GM12878 (cell line): Measurements from ENCODE around the gene XRCC6. TPM values are rescaled to one million over a fixed set of nuclear protein-coding genes. Genes with fewer than 3 reads are reported as not detected.

Experiments used
- ATAC-seq: fragments of 200-7000 bp; cut with Tn5 transposase; 3 replicates; pipeline ENCODE4 v1.9.1; 2020; ENCODE audit warnings: mild to moderate bottlenecking, moderate library complexity
- BruUV-seq: library from RNA; stranded (reverse); fragments of 400-500 nt; replicated peaks from 2 replicates; lab custom pipeline; 2021; lab: Mats Ljungman, UMichigan
- CTCF ChIA-PET: fragments of 300-600 bp; sonication (Branson Sonifier 250); formaldehyde crosslinking; extraction: SDS; loops from one replicate; lab custom pipeline; 2021; ENCODE audit warnings: inconsistent platforms; lab: Yijun Ruan, JAX
- POLR2A ChIA-PET: fragments of 350-600 bp; formaldehyde crosslinking; extraction: SDS; loops from one replicate; lab custom pipeline; 2021; ENCODE audit warnings: inconsistent platforms; lab: Charles Lee
- RAD21 ChIA-PET: fragments of 300-600 bp; sonication (Branson Sonifier 250); formaldehyde crosslinking; loops from one replicate; lab custom pipeline; 2023; ENCODE audit warnings: antibody characterized with exemption; ENCODE audit not compliant: unreplicated experiment; lab: Charles Lee
- SMC1A ChIA-PET: fragments of 300-600 bp; sonication (Branson Sonifier 250); formaldehyde crosslinking; loops from one replicate; lab custom pipeline; 2023; ENCODE audit not compliant: unreplicated experiment, uncharacterized antibody; lab: Charles Lee
- DNase-seq: peaks from one replicate; pipeline ENCODE4 v3.0.0-alpha.2; 2011; ENCODE audit warnings: low read depth, low spot score
- FAIRE-seq: peaks from 3 replicates; lab custom pipeline; 2011; peaks lifted over from hg19 to GRCh38; lab: Jason Lieb, UNC
- H2AFZ ChIP-seq: 2 replicates; pipeline ENCODE4 v1.6.0; 2011; ENCODE audit warnings: low read depth, low read length, control low read depth; ENCODE audit not compliant: control insufficient read depth
- H3K27ac ChIP-seq: 2 replicates; pipeline ENCODE4 v1.5.1; 2011; ENCODE audit warnings: control low read depth; ENCODE audit not compliant: control insufficient read depth, insufficient read depth
- H3K27me3 ChIP-seq, 2 experiments: replicated peaks in 1 of 2; 2 replicates each; pipeline versions ENCODE4 v1.6.0 to v1.6.1; 2011; ENCODE audit warnings: low read length in 1 of 2; ENCODE audit not compliant: control insufficient read depth in 2 of 2, insufficient read depth in 2 of 2
- H3K36me3 ChIP-seq, 2 experiments: 2 replicates each; pipeline ENCODE4 v1.5.1; 2011; ENCODE audit warnings: low read length in 1 of 2; ENCODE audit not compliant: control insufficient read depth in 2 of 2, insufficient read depth in 2 of 2
- H3K4me1 ChIP-seq: 2 replicates; pipeline ENCODE4 v1.6.1; 2011; ENCODE audit warnings: mild to moderate bottlenecking, low read length, moderate library complexity, mixed read lengths; ENCODE audit not compliant: control insufficient read depth, insufficient read depth
- H3K4me2 ChIP-seq: 2 replicates; pipeline ENCODE4 v1.6.0; 2011; ENCODE audit warnings: control low read depth; ENCODE audit not compliant: control insufficient read depth, insufficient read depth
- H3K4me3 ChIP-seq: fragments of 200-600 bp; sonication (generic); 2 replicates; pipeline ENCODE4 v1.5.1; 2016
- H3K79me2 ChIP-seq: 2 replicates; pipeline ENCODE4 v1.6.0; 2011; ENCODE audit warnings: low read length; ENCODE audit not compliant: control insufficient read depth, insufficient read depth
- H3K9ac ChIP-seq: 2 replicates; pipeline ENCODE4 v1.8.0; 2011; ENCODE audit warnings: low read length, control low read depth, mixed read lengths; ENCODE audit not compliant: control insufficient read depth, insufficient read depth
- H3K9me3 ChIP-seq: replicated peaks from 3 replicates; pipeline ENCODE4 v1.5.1; 2011; ENCODE audit warnings: mild to moderate bottlenecking, low read length; ENCODE audit not compliant: control insufficient read depth, insufficient read depth
- H4K20me1 ChIP-seq: 2 replicates; pipeline ENCODE4 v1.6.0; 2011; ENCODE audit not compliant: control insufficient read depth, insufficient read depth
- ASH2L ChIP-seq: fragments of 300-600, 200-600 bp; sonication (generic); IDR thresholded peaks from 2 replicates; pipeline ENCODE4 v1.6.1; 2017; ENCODE audit warnings: low read depth, mild to moderate bottlenecking, borderline replicate concordance
- ATF3 ChIP-seq: IDR thresholded peaks from 2 replicates; pipeline ENCODE4 v1.6.1; 2011; ENCODE audit warnings: low read depth, mild to moderate bottlenecking, low read length, moderate library complexity, borderline replicate concordance; ENCODE audit errors: extremely low read depth
- CHD4 ChIP-seq: fragments of 200-600 bp; sonication (generic); IDR thresholded peaks from 2 replicates; pipeline ENCODE4 v1.6.1; 2016; ENCODE audit warnings: mild to moderate bottlenecking
- EGR1 ChIP-seq, 2 experiments: IDR thresholded peaks; 1 replicate in 1 of 2; 2 replicates in 1 of 2; pipeline ENCODE4 v1.6.1; 2011 to 2012; ENCODE audit warnings: low read depth in 2 of 2, low read length in 2 of 2, borderline replicate concordance in 1 of 2, mild to moderate bottlenecking in 1 of 2, moderate library complexity in 1 of 2
- KLF5 ChIP-seq: fragments of 450-650 bp; IDR thresholded peaks from 2 replicates; pipeline ENCODE4 v1.6.1; 2014; ENCODE audit warnings: mild to moderate bottlenecking; ENCODE audit not compliant: partially characterized antibody
- MTA3 ChIP-seq: IDR thresholded peaks from 2 replicates; pipeline ENCODE4 v1.6.1; 2012; ENCODE audit warnings: low read length, inconsistent platforms, borderline replicate concordance
- NBN ChIP-seq: fragments of 450-650 bp; IDR thresholded peaks from 2 replicates; pipeline ENCODE4 v1.6.1; 2016
- NFYA ChIP-seq: IDR thresholded peaks from 2 replicates; pipeline ENCODE4 v1.6.1; 2011; ENCODE audit warnings: low read depth, mild to moderate bottlenecking, low read length, improper control_type of control experiment, borderline replicate concordance
- NFYB ChIP-seq: IDR thresholded peaks from 2 replicates; pipeline ENCODE4 v1.6.1; 2011; ENCODE audit warnings: low read depth, mild to moderate bottlenecking, low read length, improper control_type of control experiment, moderate library complexity; ENCODE audit not compliant: insufficient read depth
- NKRF ChIP-seq: fragments of 450-650 bp; conservative IDR thresholded peaks from 2 replicates; pipeline ENCODE4 v1.6.1; 2017; ENCODE audit warnings: mild to moderate bottlenecking, moderate library complexity
- POLR2A ChIP-seq: IDR thresholded peaks from 2 replicates; pipeline ENCODE4 v1.6.1; 2011; ENCODE audit warnings: low read depth, mild to moderate bottlenecking, low read length
- POLR2AphosphoS5 ChIP-seq: IDR thresholded peaks from 2 replicates; pipeline ENCODE4 v1.6.1; 2011; ENCODE audit warnings: mild to moderate bottlenecking, low read length, inconsistent platforms
- RAD21 ChIP-seq: IDR thresholded peaks from 2 replicates; pipeline ENCODE4 v1.6.1; 2011; ENCODE audit warnings: mild to moderate bottlenecking, low read depth, low read length, moderate library complexity; ENCODE audit not compliant: insufficient read depth
- RELA ChIP-seq: fragments of 450-650 bp; IDR thresholded peaks from 2 replicates; pipeline ENCODE4 v1.8.0; 2014; ENCODE audit warnings: borderline replicate concordance; ENCODE audit not compliant: partially characterized antibody
- TAF1 ChIP-seq: IDR thresholded peaks from 2 replicates; pipeline ENCODE4 v1.6.1; 2011; ENCODE audit warnings: mild to moderate bottlenecking, low read depth, low read length, borderline replicate concordance
- TCF3 ChIP-seq: IDR thresholded peaks from 2 replicates; pipeline ENCODE4 v1.6.1; 2012; ENCODE audit warnings: low read depth, mild to moderate bottlenecking, low read length, borderline replicate concordance; ENCODE audit not compliant: insufficient read depth
- YBX1 ChIP-seq: fragments of 450-650 bp; IDR thresholded peaks from 2 replicates; pipeline ENCODE4 v1.6.1; 2016; ENCODE audit warnings: antibody characterized with exemption
- YY1 ChIP-seq: IDR thresholded peaks from 2 replicates; pipeline ENCODE4 v1.6.1; 2011; ENCODE audit warnings: low read depth, mild to moderate bottlenecking, low read length
- ZBED1 ChIP-seq: IDR thresholded peaks from 2 replicates; pipeline ENCODE4 v1.6.1; 2016; ENCODE audit warnings: borderline replicate concordance
- WGBS: methylation state at CpG from one replicate; pipeline ENCODE4 v1.1.6; 2016; ENCODE audit warnings: low lambda C conversion rate; ENCODE audit not compliant: insufficient replicate concordance, insufficient coverage; ENCODE audit errors: missing lambda C conversion rate; 5-methylcytosine and 5-hydroxymethylcytosine counted together
- in situ Hi-C: fragments of 300-500 bp; cut with MboI; formaldehyde crosslinking; loops from 9 replicates; pipeline ENCODE4 v1.14.3; 2018; ENCODE audit warnings: mixed read lengths
- intact Hi-C: fragments of 100-400 bp; cut with micrococcal nuclease; formaldehyde crosslinking; loops from one replicate; pipeline ENCODE4 v1.14.2; 2022; ENCODE audit not compliant: unreplicated experiment
- polyA plus RNA-seq, 11 experiments: library from polyadenylated mRNA; depleted of rRNA in 4 of 11; unstranded in 6 of 11; stranded (reverse) in 5 of 11; fragments of >200 nt; fragmentation: Nextera tagmentation in 4 of 11; fragmentation: Illumina TruSeq in 1 of 11; extraction: Ambion mirVana in 4 of 11; extraction: Trizol in 1 of 11; gene quantifications; 1 replicate in 1 of 11; 2 replicates in 10 of 11; pipeline versions ENCODE4 v1.2.1 to v1.2.3, GENCODE V29; 2011 to 2016; ENCODE audit warnings: inconsistent platforms in 2 of 11, missing spikeins in 2 of 11, low read depth in 1 of 11
- total RNA-seq, 4 experiments: library from RNA; depleted of rRNA in 3 of 4; stranded (reverse); fragments of >200 nt in 3 of 4; fragmentation: Illumina TruSeq in 1 of 4; extraction: Trizol in 1 of 4; gene quantifications; 2 replicates each; pipeline versions ENCODE4 v1.2.1 to v1.2.3, GENCODE V29; 2013 to 2021

The XRCC6 gene
- total and polyA plus RNA-seq, 10 of the 15 experiments (the other 5 are each of a cell fraction or from before 2014, with no cell fraction given), result 186 to 718 (median 348) TPM

- FAIRE-seq (peak; percentile 99), ATAC-seq (peak; percentile 98), DNase-seq (peak; percentile 98)
- intact Hi-C loops, result loop anchor here (1.0 kb wide), 1 partner anchor 30 kb away; no protein-coding TSS in a partner anchor
- H3K9me3 ChIP-seq, result no peaks in the 10 kb centered on the region
- H3K4me2 ChIP-seq, result peak within 1 kb of the TSS; percentile 72
- ChIA-PET RAD21 (interaction anchor here (0.6 to 2.5 kb wide), 14 partner anchors 8 to 774 kb away, joined by 3 to 24 read pairs (median 5); partner anchors contain the start of genes DESI1, POLR3H, TEF and XRCC6), CTCF (interaction anchor here (0.6 to 4.9 kb wide), 15 partner anchors 9 to 185 kb away, joined by 3 to 29 read pairs (median 6); partner anchors contain the start of genes DESI1, POLR3H and XRCC6), POLR2A (interaction anchor here (0.5 to 3.3 kb wide), 29 partner anchors 9 to 1517 kb away, joined by 3 to 74 read pairs (median 4); partner anchors contain the start of genes ACO2, DESI1, PHF5A and POLR3H), SMC1A (interaction anchor here (0.6 to 4.6 kb wide), 8 partner anchors 8 to 177 kb away, joined by 3 to 22 read pairs (median 4); partner anchors contain the start of gene POLR3H)
- in situ Hi-C loops, result no loop called here
- H4K20me1 ChIP-seq, result no peaks in the 10 kb centered on the region
- H3K36me3 ChIP-seq, result no peaks in the 10 kb centered on the region
- H3K9ac ChIP-seq, result peak within 1 kb of the TSS; percentile 74
- no peaks in the 10 kb centered on the region for H3K27me3 ChIP-seq
- no TSS peak for BruUV-seq
- H3K79me2 ChIP-seq, result peaks cover 3% of the 10 kb centered on the region
- peak within 1 kb of the TSS; percentile 91 for H2AFZ ChIP-seq
- peak within 1 kb of the TSS; percentile 66 for H3K27ac ChIP-seq
- peaks cover 3% of the 10 kb centered on the region; the same call in 1 of the 2 replicates for H3K4me1 ChIP-seq
- peak within 1 kb of the TSS; percentile 94 for H3K4me3 ChIP-seq
- WGBS, result under 1% methylated on average over 50 of the region's 61 CpGs
- TF ChIP-seq POLR2AphosphoS5, result 0 out of 2 replicates have a peak, but pooled peaks have one; percentile 65
- no peak for TF ChIP-seq RELA
- peak; percentile 44; the same call in 1 of the 2 replicates for TF ChIP-seq NFYB
- TF ChIP-seq ASH2L, result no peak
- TF ChIP-seq TAF1, result peak; percentile 42; the same call in 1 of the 2 replicates
- no peak for TF ChIP-seq RAD21
- TF ChIP-seq ATF3, result no peak
- peak; percentile 86; the same call in 1 of the 2 replicates for TF ChIP-seq NKRF
- TF ChIP-seq YY1, result peak; percentile 81
- no peak for TF ChIP-seq ZBED1
- 0 out of 2 replicates have a peak, but pooled peaks have one; percentile 7 for TF ChIP-seq NBN
- TF ChIP-seq TCF3, result no peak
- TF ChIP-seq KLF5, result no peak
- no peak for TF ChIP-seq MTA3
- no peak for TF ChIP-seq CHD4
- no peak for TF ChIP-seq NFYA
- peak in 1 of 2 experiments; percentile 78; a peak in 2 of 3 replicates for TF ChIP-seq EGR1 (IDR thresholded peaks at IDR 0.05; ENCODE audit: borderline replicate concordance in 1 of 2, low read depth in 2 of 2, low read length in 2 of 2)
- peak; percentile 96 for TF ChIP-seq POLR2A
- TF ChIP-seq YBX1, result no peak
These were observed 31.5 kb upstream of the XRCC6 start, which contains the start of gene PMM1 for GRCh38 chr22:41589391-41590241. TSS of gene PMM1 (minus strand) at chr22:41589840. CDS start at chr22:41589805, 35 bp downstream.
